ENCODE data around the gene ZFP36.

GRCh38 chr19:39411081-39411831, 4.6 kb downstream of the ZFP36 start:
- TF ChIP-seq, protein P1, sequence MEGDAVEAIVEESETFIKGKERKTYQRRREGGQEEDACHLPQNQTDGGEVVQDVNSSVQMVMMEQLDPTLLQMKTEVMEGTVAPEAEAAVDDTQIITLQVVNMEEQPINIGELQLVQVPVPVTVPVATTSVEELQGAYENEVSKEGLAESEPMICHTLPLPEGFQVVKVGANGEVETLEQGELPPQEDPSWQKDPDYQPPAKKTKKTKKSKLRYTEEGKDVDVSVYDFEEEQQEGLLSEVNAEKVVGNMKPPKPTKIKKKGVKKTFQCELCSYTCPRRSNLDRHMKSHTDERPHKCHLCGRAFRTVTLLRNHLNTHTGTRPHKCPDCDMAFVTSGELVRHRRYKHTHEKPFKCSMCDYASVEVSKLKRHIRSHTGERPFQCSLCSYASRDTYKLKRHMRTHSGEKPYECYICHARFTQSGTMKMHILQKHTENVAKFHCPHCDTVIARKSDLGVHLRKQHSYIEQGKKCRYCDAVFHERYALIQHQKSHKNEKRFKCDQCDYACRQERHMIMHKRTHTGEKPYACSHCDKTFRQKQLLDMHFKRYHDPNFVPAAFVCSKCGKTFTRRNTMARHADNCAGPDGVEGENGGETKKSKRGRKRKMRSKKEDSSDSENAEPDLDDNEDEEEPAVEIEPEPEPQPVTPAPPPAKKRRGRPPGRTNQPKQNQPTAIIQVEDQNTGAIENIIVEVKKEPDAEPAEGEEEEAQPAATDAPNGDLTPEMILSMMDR (conservative IDR thresholded peaks at IDR 0.05 in 1 of 2, IDR thresholded peaks at IDR 0.05 in 1 of 2; ENCODE audit: extremely low read depth in 1 of 2, insufficient read depth in 1 of 2, low read depth in 1 of 2, low read length in 2 of 2) = no peak
- no peak for TF ChIP-seq EZH2 (IDR thresholded peaks at IDR 0.05; ENCODE audit: borderline replicate concordance, low read length)
